Left ventricle myocardium inferior (tissue), 1 donor: ENCODE measurements around the gene ADA. TPM values are rescaled to one million over a fixed set of nuclear protein-coding genes. Genes with fewer than 3 reads are reported as not detected.
"Not testable (repeated sequence)": the region's sequence is repeated elsewhere in the genome, so short reads cannot be mapped to it uniquely, and the experiment has no call there.

Source experiments
- DNase-seq: peaks from one replicate; pipeline ENCODE4 v3.0.0-alpha.2; 2020
- H3K27ac ChIP-seq: fragments of 200-600 bp; replicated peaks from 2 replicates; pipeline ENCODE4 v1.8.0; 2021
- H3K27me3 ChIP-seq: fragments of 200-600 bp; 2 replicates; pipeline ENCODE4 v1.8.0; 2021; ENCODE audit warnings: low read depth
- H3K36me3 ChIP-seq: fragments of 200-600 bp; 2 replicates; pipeline ENCODE4 v1.8.0; 2021
- H3K4me1 ChIP-seq: fragments of 200-600 bp; 2 replicates; pipeline ENCODE4 v1.8.0; 2021
- H3K4me3 ChIP-seq: fragments of 200-600 bp; 2 replicates; pipeline ENCODE4 v1.8.0; 2021; ENCODE audit warnings: mild to moderate bottlenecking, moderate library complexity
- H3K9me3 ChIP-seq: fragments of 200-600 bp; replicated peaks from 2 replicates; pipeline ENCODE4 v1.8.0; 2021
- CTCF ChIP-seq: fragments of 200-600 bp; IDR thresholded peaks from 2 replicates; pipeline ENCODE4 v1.8.0; 2021; ENCODE audit warnings: antibody characterized with exemption, mild to moderate bottlenecking, borderline replicate concordance
- intact Hi-C: fragments of 100-400 bp; cut with micrococcal nuclease; formaldehyde crosslinking; loops from one replicate; pipeline ENCODE4 v1.11.0; 2022
- total RNA-seq: library from RNA; stranded (reverse); fragmentation: NEBNext Ultra II Directional; extraction: Animal tissue kit (Norgen Biotek cat#: 25700); gene quantifications from one replicate; pipeline ENCODE4 v1.2.1, GENCODE V29; 2021
- donor health status: DM: no; HTN: yes; CAD: no; lungs with severe emphysema.

ADA gene
- total RNA-seq, 1 donor from 2014 or later = 6.7 TPM

- Histone ChIP-seq H3K27ac (no peak overlapping the region), H3K4me1 (peaks cover 6% of the 10 kb centered on the region), H3K4me3 (no peak overlapping the region), H3K36me3 (no peaks in the 10 kb centered on the region), H3K27me3 (no peaks in the 10 kb centered on the region), H3K9me3 (peaks cover 4% of the 10 kb centered on the region)
- intact Hi-C loops = no loop called here
- no peak for DNase-seq
- TF ChIP-seq CTCF = no peak
Observed at GRCh38 chr20:44657875-44658274, 6.4 kb upstream of the ADA start.

DNA sequence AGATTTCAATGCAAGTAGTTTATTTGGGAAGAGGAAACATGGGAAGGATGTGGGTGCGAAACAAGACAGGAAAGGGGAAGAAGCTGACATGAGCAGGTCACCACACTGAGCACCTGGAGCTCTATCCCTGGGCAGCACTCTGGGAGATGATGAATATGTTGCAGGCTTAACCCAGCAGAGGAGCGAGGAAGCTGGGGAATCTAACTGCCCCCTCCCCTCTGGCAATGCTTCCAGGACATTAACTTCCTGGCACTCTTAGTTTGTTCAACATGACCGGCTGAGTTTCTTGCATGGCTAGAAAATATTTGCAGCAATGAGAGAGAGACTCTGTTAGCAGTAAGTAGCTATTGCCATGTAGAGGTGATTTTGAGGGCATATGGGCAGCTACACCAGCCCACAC, 4.9 kb upstream of the ADA start:
- Histone ChIP-seq H3K36me3 (no peaks in the 10 kb centered on the region), H3K9me3 (peaks cover 4% of the 10 kb centered on the region), H3K4me1 (peaks cover 13% of the 10 kb centered on the region), H3K27me3 (no peaks in the 10 kb centered on the region), H3K27ac (no peak overlapping the region), H3K4me3 (no peak overlapping the region)
- intact Hi-C loops = no loop called here
- no peak for TF ChIP-seq CTCF
- DNase-seq = no peak

- H3K27ac ChIP-seq, H3K36me3 ChIP-seq, H3K9me3 ChIP-seq, intact Hi-C loops, H3K4me3 ChIP-seq, DNase-seq, H3K27me3 ChIP-seq: not testable (repeated sequence)
- peaks cover 33% of the 10 kb centered on the region for H3K4me1 ChIP-seq
Observed at GRCh38 chr20:44654210-44654609, 2.7 kb upstream of the ADA start.

DNA sequence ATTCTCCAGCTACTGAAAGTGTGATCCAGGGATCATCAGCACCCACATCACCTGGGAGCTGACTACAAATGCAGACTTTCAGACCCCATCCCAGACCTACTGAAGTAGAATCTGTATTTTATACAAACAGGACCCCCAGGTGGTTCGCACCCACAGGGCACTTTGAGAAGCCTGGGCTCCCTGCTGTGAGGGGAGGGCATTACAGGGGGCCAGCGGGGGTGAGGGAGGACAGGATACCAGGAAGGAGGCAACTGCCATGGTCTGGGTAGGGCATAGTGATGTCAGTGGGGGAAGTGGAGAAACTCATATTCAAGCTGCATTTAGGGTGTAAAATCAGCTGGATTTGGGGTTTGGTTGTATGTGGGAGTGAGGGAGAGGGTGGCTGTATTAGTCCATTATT, 2.0 kb upstream of the ADA start:
- peaks cover 40% of the 10 kb centered on the region for H3K4me1 ChIP-seq
- H3K9me3 ChIP-seq = peaks cover 4% of the 10 kb centered on the region
- DNase-seq = no peak
- no peak overlapping the region for H3K27ac ChIP-seq
- peak overlapping the region; percentile 80 for H3K4me3 ChIP-seq
- no peak for TF ChIP-seq CTCF
- intact Hi-C loops = no loop called here
- no peaks in the 10 kb centered on the region for H3K36me3 ChIP-seq
- H3K27me3 ChIP-seq = no peaks in the 10 kb centered on the region

DNA sequence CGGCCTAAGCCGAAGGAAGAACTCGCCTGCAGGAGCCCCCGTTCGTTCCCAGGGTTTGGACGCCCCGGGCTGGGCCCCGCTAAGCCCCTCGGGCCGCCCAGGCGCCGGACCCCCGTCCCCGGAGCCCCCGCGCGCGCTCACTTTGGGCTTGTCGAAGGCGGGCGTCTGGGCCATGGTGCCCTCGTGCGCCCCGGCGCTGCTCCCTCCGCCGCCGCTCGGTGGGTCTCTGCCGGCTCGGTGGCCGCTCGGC, 140 bp downstream of the ADA start:
- TF ChIP-seq CTCF = no peak
- Histone ChIP-seq H3K4me3 (peak overlapping the region; percentile 80), H3K27ac (peak overlapping the region; percentile 95), H3K4me1 (peaks cover 62% of the 10 kb centered on the region), H3K36me3 (no peaks in the 10 kb centered on the region), H3K9me3 (no peaks in the 10 kb centered on the region), H3K27me3 (no peaks in the 10 kb centered on the region)
- intact Hi-C loops = no loop called here
- DNase-seq = no peak

DNA sequence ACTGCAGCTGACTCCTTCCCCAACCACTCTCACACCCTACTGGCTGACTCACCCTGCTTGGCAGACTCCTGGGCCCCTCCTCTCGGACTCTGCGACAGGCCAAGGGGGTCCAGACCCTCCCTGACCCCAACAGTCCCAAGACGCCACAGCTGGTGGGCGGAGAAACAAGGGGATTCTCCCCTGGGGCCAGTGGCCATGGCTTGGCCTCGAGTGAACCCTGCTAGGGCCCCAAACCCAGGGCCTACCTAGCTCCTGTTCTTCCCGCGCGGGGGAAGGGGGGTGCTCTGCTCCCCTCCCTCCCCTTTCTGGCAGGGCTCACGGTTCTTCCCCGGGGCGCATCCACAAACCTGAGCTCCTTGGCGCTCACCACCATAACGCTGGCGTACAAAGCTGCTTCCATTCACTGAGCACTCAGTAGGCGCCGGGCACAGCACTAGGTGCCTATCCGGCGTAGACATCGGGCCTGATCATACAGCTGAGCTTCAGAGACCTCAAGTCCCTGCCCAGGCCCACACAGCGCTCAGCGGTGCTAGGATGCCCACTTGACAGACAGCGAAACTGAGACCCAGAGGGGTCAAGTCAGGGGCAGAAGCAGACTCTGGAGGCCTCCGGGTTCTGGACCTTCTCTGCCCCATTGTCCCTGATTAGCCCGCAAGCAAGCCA, 597 bp downstream of the ADA start:
- peaks cover 66% of the 10 kb centered on the region for H3K4me1 ChIP-seq
- H3K4me3 ChIP-seq = peak overlapping the region; percentile 80
- H3K27ac ChIP-seq = peak overlapping the region; percentile 95
- DNase-seq = peak; percentile 47
- H3K9me3 ChIP-seq = no peaks in the 10 kb centered on the region
- no peaks in the 10 kb centered on the region for H3K36me3 ChIP-seq
- TF ChIP-seq CTCF = no peak
- intact Hi-C loops = no loop called here
- no peaks in the 10 kb centered on the region for H3K27me3 ChIP-seq
